HEK293 (cell line): ENCODE measurements around the gene FRMD4A.

Experiments
- CTCF ChIP-seq: fragments of 450-650 bp; formaldehyde crosslinking; IDR thresholded peaks from 2 replicates; pipeline ENCODE4 v1.5.1; 2016; ENCODE audit warnings: missing biosample characterization, missing genetic modification characterization
- ZNF148 ChIP-seq: fragments of 450-650 bp; formaldehyde crosslinking; IDR thresholded peaks from 2 replicates; pipeline ENCODE4 v1.5.0; 2017; ENCODE audit warnings: missing biosample characterization, missing genetic modification characterization, borderline replicate concordance

GRCh38 chr10:13706604-13707003, 624.1 kb downstream of the FRMD4A start:
- TF ChIP-seq CTCF (tag by site-specific recombination) (no peak), ZNF148 (tag by site-specific recombination) (no peak)
